B cell (primary cell): ENCODE results near the gene EHD1. TPM values are rescaled to one million over a fixed set of nuclear protein-coding genes. Genes with fewer than 3 reads are reported as not detected.
A peak's percentile ranks its signal among the peaks of the same experiment; 100 is the strongest.

Experiments
- ATAC-seq: fragments of 200-7000 bp; cut with Tn5 transposase; one replicate; pipeline ENCODE4 v1.10.0; 2021; ENCODE audit warnings: low read depth, mild to moderate bottlenecking, moderate number of reproducible peaks, moderate library complexity
- CTCF ChIA-PET: fragments of 350-600 bp; sonication (Branson Sonifier 250); formaldehyde crosslinking; loops from one replicate; lab custom pipeline; 2021; ENCODE audit warnings: antibody characterized with exemption, inconsistent platforms; lab: Charles Lee
- POLR2A ChIA-PET: fragments of 350-600 bp; sonication (Branson Sonifier 250); formaldehyde crosslinking; loops from one replicate; lab custom pipeline; 2021; ENCODE audit warnings: antibody characterized with exemption; lab: Charles Lee
- DNase-seq: peaks from one replicate; pipeline ENCODE4 v3.0.0; 2013
- H2AFZ ChIP-seq: 2 replicates; pipeline ENCODE4 v1.6.1; 2012; ENCODE audit warnings: mild to moderate bottlenecking, low read depth, low read length; ENCODE audit not compliant: insufficient read depth, poor library complexity, severe bottlenecking
- H3K27ac ChIP-seq, 2 donors: 1 replicate in 1 of 2; 2 replicates in 1 of 2; pipeline ENCODE4 v1.5.1; 2012 to 2013; ENCODE audit warnings: low read length in 2 of 2, mild to moderate bottlenecking in 2 of 2, moderate library complexity in 1 of 2
- H3K27me3 ChIP-seq, 4 experiments: fragments of 200-600 bp in 1 of 4; sonication (generic) in 1 of 4; replicated peaks in 1 of 4; 1 replicate in 2 of 4; 2 replicates in 2 of 4; pipeline versions ENCODE4 v1.6.1 to v1.7.0; 2013 to 2016; ENCODE audit warnings: low read length in 3 of 4, mild to moderate bottlenecking in 2 of 4, mixed read lengths in 1 of 4, moderate library complexity in 1 of 4; ENCODE audit not compliant: insufficient read depth in 4 of 4, control insufficient read depth in 3 of 4; ENCODE audit errors: control extremely low read depth in 1 of 4
- H3K36me3 ChIP-seq, 2 experiments: replicated peaks in 1 of 2; 1 replicate in 1 of 2; 2 replicates in 1 of 2; pipeline versions ENCODE4 v1.6.1 to v1.7.1; 2013; ENCODE audit warnings: low read length in 1 of 2; ENCODE audit not compliant: insufficient read depth in 2 of 2, control insufficient read depth in 1 of 2; ENCODE audit errors: control extremely low read depth in 1 of 2, extremely low read depth in 1 of 2
- H3K4me1 ChIP-seq, 2 donors: fragments of 200-600 bp in 1 of 2; sonication (generic) in 1 of 2; 1 replicate in 1 of 2; 2 replicates in 1 of 2; pipeline versions ENCODE4 v1.5.1 to v1.6.1; 2013 to 2017; ENCODE audit warnings: low read length in 2 of 2; ENCODE audit not compliant: control insufficient read depth in 2 of 2, insufficient read depth in 2 of 2
- H3K4me2 ChIP-seq: replicated peaks from 2 replicates; pipeline ENCODE3; 2012; ENCODE audit warnings: mild to moderate bottlenecking, low read depth, low read length; ENCODE audit not compliant: poor library complexity, severe bottlenecking
- H3K4me3 ChIP-seq, 5 experiments: fragments of 200-600 bp in 1 of 5; sonication (generic) in 1 of 5; 1 replicate in 3 of 5; 2 replicates in 2 of 5; pipeline versions ENCODE4 v1.5.1 to v1.7.0; 2011 to 2016; ENCODE audit warnings: low read length in 4 of 5, mild to moderate bottlenecking in 4 of 5, low read depth in 2 of 5, control low read depth in 1 of 5, moderate library complexity in 1 of 5; ENCODE audit not compliant: insufficient read depth in 1 of 5; ENCODE audit errors: control extremely low read depth in 1 of 5, extremely low read depth in 1 of 5
- H3K79me2 ChIP-seq: fragments of 200-600 bp; sonication (generic); one replicate; pipeline ENCODE4 v1.6.0; 2016; ENCODE audit warnings: low read length; ENCODE audit not compliant: control insufficient read depth, insufficient read depth
- H3K9ac ChIP-seq: fragments of 200-600 bp; sonication (generic); 2 replicates; pipeline ENCODE4 v1.6.1; 2017; ENCODE audit warnings: mild to moderate bottlenecking, low read length, moderate library complexity
- H3K9me3 ChIP-seq, 3 donors: one replicate each; pipeline versions ENCODE4 v1.6.1 to v1.7.1; 2013; ENCODE audit warnings: low read length in 2 of 3; ENCODE audit not compliant: control insufficient read depth in 2 of 3, insufficient read depth in 1 of 3; ENCODE audit errors: control extremely low read depth in 1 of 3
- H4K20me1 ChIP-seq: 2 replicates; pipeline ENCODE4 v1.6.0; 2012; ENCODE audit warnings: mild to moderate bottlenecking, low read length; ENCODE audit not compliant: insufficient read depth, control insufficient read depth, poor library complexity, severe bottlenecking
- H3K27ac Mint-ChIP-seq: one replicate; pipeline ENCODE4 v1.8.0; 2021; ENCODE audit warnings: mixed read lengths
- H3K27me3 Mint-ChIP-seq: one replicate; pipeline ENCODE4 v1.8.0; 2021; ENCODE audit warnings: mixed read lengths
- H3K4me1 Mint-ChIP-seq: one replicate; pipeline ENCODE4 v1.8.0; 2021; ENCODE audit warnings: mixed read lengths
- H3K4me3 Mint-ChIP-seq: one replicate; pipeline ENCODE4 v1.8.0; 2021; ENCODE audit warnings: mixed read lengths
- H3K9me3 Mint-ChIP-seq: one replicate; pipeline ENCODE4 v1.8.0; 2022; ENCODE audit warnings: mixed read lengths; ENCODE audit not compliant: insufficient read depth
- CTCF ChIP-seq: fragments of 200-600 bp; IDR thresholded peaks from one replicate; pipeline ENCODE4 v1.8.0; 2022; ENCODE audit warnings: antibody characterized with exemption, mild to moderate bottlenecking
- EZH2 ChIP-seq: IDR thresholded peaks from 2 replicates; pipeline ENCODE4 v1.6.1; 2012; ENCODE audit warnings: borderline replicate concordance, low read depth, mild to moderate bottlenecking, moderate library complexity, low read length; ENCODE audit not compliant: insufficient read depth, poor library complexity, severe bottlenecking
- WGBS: methylation state at CpG from one replicate; pipeline ENCODE4 v1.1.5; 2013; ENCODE audit warnings: missing lambda C conversion rate; ENCODE audit not compliant: insufficient coverage; 5-methylcytosine and 5-hydroxymethylcytosine counted together
- intact Hi-C: fragments of 100-400 bp; cut with micrococcal nuclease; formaldehyde crosslinking; loops from one replicate; pipeline ENCODE4 v1.10.0; 2022
- polyA plus RNA-seq: library from polyadenylated mRNA; depleted of rRNA; stranded (reverse); fragments of >200 nt; gene quantifications from 2 replicates; pipeline ENCODE4 v1.2.3, GENCODE V29; 2012
- total RNA-seq, 2 donors: library from RNA; stranded (reverse); fragments of 120-200 nt in 1 of 2; gene quantifications; 1 replicate in 1 of 2; 2 replicates in 1 of 2; pipeline versions ENCODE4 v1.2.3 to v1.2.4, GENCODE V29; 2013 to 2022

The EHD1 gene
- total and polyA plus RNA-seq, 2 donors (not counting 1 experiment from before 2014, with no cell fraction given): 208 to 280 TPM

- H3K4me3 Mint-ChIP-seq: peak overlapping the region; percentile 88
- no peak for TF ChIP-seq CTCF
- no peak for TF ChIP-seq EZH2
- peaks cover 22% of the 10 kb centered on the region for H3K79me2 ChIP-seq
- peak overlapping the region; percentile 44 to 84 for H3K27ac ChIP-seq
- H3K27me3 Mint-ChIP-seq: no peaks in the 10 kb centered on the region
- peak overlapping the region; percentile 78 for H2AFZ ChIP-seq
- H3K27me3 ChIP-seq: no peaks in the 10 kb centered on the region
- peaks cover 19 to 33% of the 10 kb centered on the region in 2 donors for H3K4me1 ChIP-seq
- H3K27ac Mint-ChIP-seq: peak overlapping the region; percentile 91
- H3K4me2 ChIP-seq: peak overlapping the region; percentile 100
- ATAC-seq (no peak), DNase-seq (peak; percentile 60)
- H3K36me3 ChIP-seq: peaks cover 0 to 30% of the 10 kb centered on the region in 2 experiments
- H3K9me3 ChIP-seq: no peaks in the 10 kb centered on the region
- H3K4me1 Mint-ChIP-seq: peaks cover 34% of the 10 kb centered on the region
- no peaks in the 10 kb centered on the region for H3K9me3 Mint-ChIP-seq
- H3K9ac ChIP-seq: peak overlapping the region; percentile 97
- intact Hi-C loops: loop anchor here (1.0 to 10.0 kb wide), 4 partner anchors 8 to 199 kb away; partner anchors contain the start of genes EHD1, MAJIN, PPP2R5B and TM7SF2
- 18% methylated on average over 19 of the region's 23 CpGs for WGBS
- ChIA-PET CTCF (interaction anchor here (1.6 to 3.8 kb wide), 3 partner anchors 28 to 98 kb away, joined by 4 to 13 read pairs (median 7); partner anchors contain the start of gene ARL2), POLR2A (interaction anchor here (0.5 to 0.9 kb wide), 2 partner anchors 56 to 57 kb away, joined by 4 to 5 read pairs; no protein-coding TSS in a partner anchor)
- no peaks in the 10 kb centered on the region for H4K20me1 ChIP-seq
- peak overlapping the region; percentile 86 to 96 (median 90) for H3K4me3 ChIP-seq
Measured at GRCh38 chr11:64916040-64916774, 37.8 kb upstream of the EHD1 start.
